GM19351 (cell line): Measurements from ENCODE around the gene MAP3K2.

ENCODE experiments used
- ATAC-seq: cut with Tn5 transposase; IDR thresholded peaks from one replicate; pipeline ENCODE4 v1.9.1; 2021; ENCODE audit warnings: mild to moderate bottlenecking, moderate library complexity; ENCODE audit not compliant: unreplicated experiment

Gene MAP3K2

GRCh38 chr2:127387655-127388422 lies at the start of gene MAP3K2:
Gene MAP3K2 (minus strand): TSS chr2:127387975. CDS start chr2:127343129, 44,846 bp downstream.
- ATAC-seq, result peak; percentile 58

GRCh38 chr2:127437056-127437455 lies 49.3 kb upstream of the MAP3K2 start:
- ATAC-seq, result no peak

- ATAC-seq, result no peak
Measured at GRCh38 chr2:127434515-127434914, 46.7 kb upstream of the MAP3K2 start.

GRCh38 chr2:127431408-127432023 lies 43.7 kb upstream of the MAP3K2 start:
- no peak for ATAC-seq

- ATAC-seq, result no peak
Measured at GRCh38 chr2:127429844-127430425, 42.2 kb upstream of the MAP3K2 start.

- ATAC-seq, result no peak
Measured at GRCh38 chr2:127429291-127429690, 41.5 kb upstream of the MAP3K2 start.

GRCh38 chr2:127428815-127429109 lies 41.0 kb upstream of the MAP3K2 start:
- ATAC-seq, result no peak

GRCh38 chr2:127428057-127428814 lies 40.5 kb upstream of the MAP3K2 start:
- no peak for ATAC-seq

GRCh38 chr2:127427376-127428056 lies 39.7 kb upstream of the MAP3K2 start:
- ATAC-seq, result no peak

- ATAC-seq, result no peak
Measured at GRCh38 chr2:127426501-127427354, 39.0 kb upstream of the MAP3K2 start.

- ATAC-seq, result no peak
Measured at GRCh38 chr2:127425540-127426490, 38.0 kb upstream of the MAP3K2 start.

GRCh38 chr2:127424598-127425520 lies 37.1 kb upstream of the MAP3K2 start:
- ATAC-seq, result no peak

GRCh38 chr2:127423880-127424279 lies 36.1 kb upstream of the MAP3K2 start:
- ATAC-seq, result no peak

GRCh38 chr2:127423478-127423843 lies 35.7 kb upstream of the MAP3K2 start:
- ATAC-seq, result no peak

- no peak for ATAC-seq
Measured at GRCh38 chr2:127422559-127423477, 35.0 kb upstream of the MAP3K2 start.

- ATAC-seq, result no peak
Measured at GRCh38 chr2:127421871-127422558, 34.2 kb upstream of the MAP3K2 start.
